HG03521 (cell line): ENCODE data around the gene MRPL37.

Experiments used
- ATAC-seq: cut with Tn5 transposase; IDR thresholded peaks from one replicate; pipeline ENCODE4 v1.9.1; 2021; ENCODE audit warnings: mild to moderate bottlenecking, moderate library complexity; ENCODE audit not compliant: unreplicated experiment

The MRPL37 gene

DNA sequence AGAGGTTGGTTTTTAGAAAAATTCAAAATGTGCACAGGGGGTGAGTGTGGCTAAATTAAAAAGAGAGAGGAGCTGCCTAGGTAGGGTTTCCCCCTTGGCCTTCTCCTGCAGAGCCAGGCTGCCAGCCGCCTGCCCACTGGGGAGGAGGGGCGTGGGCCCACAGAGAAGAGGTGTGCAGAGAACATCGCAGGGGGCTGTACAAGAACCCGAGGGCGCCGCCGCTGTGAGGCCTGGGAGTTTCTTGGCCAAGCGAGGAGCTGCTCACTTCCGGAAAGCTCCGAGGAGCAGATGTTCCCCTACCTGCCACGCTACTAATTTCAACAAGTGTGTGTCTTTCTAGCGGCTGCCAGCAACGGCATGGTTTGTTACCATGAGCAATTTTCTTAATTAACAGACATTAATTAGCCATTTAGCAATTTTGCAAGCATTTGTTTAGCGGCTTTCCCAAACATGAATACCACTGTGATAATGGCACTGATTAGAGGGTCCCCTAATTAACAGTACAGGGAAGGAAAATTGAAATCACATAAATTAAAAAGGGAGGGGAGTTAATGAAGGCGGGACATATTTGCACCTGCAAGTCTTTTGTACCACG, 59.7 kb downstream of the MRPL37 start:
- ATAC-seq, result no peak

DNA sequence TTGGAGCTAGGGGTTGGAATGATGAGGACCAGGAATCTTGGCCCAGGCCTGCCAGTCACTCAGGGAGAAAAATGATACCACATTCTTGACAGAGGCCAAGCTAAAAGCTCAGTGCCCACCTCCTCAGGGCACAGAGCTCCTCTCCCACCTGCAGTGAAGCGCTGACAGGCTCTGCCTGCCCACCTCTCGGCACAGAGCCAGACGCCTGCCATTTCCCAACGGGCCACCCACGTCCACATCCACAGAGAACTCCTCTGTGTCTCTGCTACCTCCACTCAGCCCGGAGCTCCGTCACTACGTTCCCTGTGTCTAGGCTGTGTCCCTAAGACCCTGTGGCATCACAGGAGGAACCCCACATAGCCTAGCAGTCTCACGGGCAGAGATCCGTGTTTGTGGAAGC, 60.8 kb downstream of the MRPL37 start:
- no peak for ATAC-seq

DNA sequence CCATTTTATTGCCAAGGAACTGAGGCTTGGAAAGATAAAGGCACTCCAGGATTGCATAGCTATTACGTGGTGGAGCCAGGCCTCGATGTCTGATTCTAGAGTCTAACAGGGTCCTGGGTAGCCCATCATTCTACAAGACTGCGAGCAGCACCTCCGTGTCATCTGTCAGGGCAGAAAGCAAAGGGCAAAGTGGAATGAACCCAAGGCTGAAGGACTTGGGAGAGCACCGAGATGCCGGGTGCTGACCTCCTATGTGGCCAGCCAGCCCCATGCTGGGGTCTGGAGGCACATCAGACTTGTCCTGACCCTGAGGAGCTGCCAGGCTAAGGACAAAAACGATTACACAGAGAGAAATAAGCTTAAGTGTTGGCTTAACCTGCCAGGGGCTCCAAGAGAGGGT, 62.3 kb downstream of the MRPL37 start:
- no peak for ATAC-seq

- no peak for ATAC-seq
Observed at GRCh38 chr1:54263601-54264226, 63.7 kb downstream of the MRPL37 start.

DNA sequence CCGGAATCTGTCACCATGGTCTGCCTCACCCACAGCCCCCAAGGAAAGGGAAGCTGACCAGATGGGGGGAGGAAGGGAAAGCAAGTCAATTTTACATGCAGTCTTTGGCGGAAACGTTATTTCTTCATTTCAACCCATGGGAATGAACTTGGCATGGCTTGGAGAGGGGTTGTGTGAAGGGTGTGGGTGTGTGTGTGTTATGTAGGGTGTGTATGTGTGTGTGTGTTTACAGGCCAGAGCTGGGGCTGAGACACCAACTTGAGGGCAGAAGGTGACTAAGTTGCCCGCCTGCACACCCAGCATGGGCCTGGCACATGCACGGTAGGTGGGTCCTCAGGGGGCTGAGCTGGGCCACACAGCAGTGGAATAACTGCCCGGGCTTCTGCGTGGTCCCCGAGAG, 65.2 kb downstream of the MRPL37 start:
- no peak for ATAC-seq

GRCh38 chr1:54265659-54266058, 65.7 kb downstream of the MRPL37 start:
- ATAC-seq, result no peak

GRCh38 chr1:54266195-54266594, 66.2 kb downstream of the MRPL37 start:
- no peak for ATAC-seq

- no peak for ATAC-seq
Observed at GRCh38 chr1:54266908-54267307, 66.9 kb downstream of the MRPL37 start.
